NCI-H2029 treated with DMSO at 0.1 percent for 48 hours (cell line): ENCODE measurements around the gene MED14.
"Not testable (repeated sequence)": the region's sequence is repeated elsewhere in the genome, so short reads cannot be mapped to it uniquely, and the experiment has no call there.

Source experiments
- DNase-seq: peaks from one replicate; lab custom pipeline; 2025; lab: John Stamatoyannopoulos, UW

MED14 gene

DNA sequence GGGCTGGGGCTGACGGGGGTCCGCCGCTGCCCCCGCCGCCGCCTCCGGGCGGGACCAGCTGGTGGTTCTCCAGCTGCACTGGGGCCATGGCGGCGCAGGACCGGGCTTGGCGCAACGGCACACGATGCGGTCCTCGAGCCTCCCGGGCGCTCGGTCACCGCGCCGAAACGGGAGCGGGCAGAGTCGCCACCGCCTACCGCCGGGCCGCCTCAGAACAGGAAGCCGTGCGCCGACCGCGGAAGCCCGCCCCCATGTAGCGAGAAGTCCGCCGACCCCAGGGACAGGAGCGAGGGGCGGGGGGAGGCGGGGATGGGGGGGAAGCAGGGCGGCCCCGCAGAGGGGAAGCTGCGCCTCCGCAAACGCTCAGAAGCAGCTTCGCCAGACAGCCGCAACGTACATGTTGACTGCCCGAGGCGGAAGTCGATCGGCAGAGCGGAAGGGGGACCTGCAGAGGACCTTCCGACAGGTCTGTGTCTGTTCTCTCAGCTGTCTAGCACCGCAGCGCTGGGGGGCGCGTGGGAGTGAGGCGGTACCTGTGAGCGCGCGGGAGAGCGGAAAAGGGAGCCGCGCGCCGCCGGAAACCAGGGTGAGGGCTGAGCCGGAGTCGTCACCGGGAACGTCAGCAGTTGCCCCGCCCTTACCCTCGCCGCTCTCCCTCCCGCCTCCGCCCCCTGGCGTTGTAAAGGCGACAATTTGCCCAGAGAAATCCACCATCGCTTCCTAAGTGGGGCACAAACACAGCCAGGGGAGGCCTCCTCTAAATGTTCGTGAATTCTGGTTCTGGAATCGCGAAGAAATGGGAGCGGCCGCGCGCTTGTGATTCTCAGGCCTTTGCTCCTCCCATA is at the start of gene MED14:
Gene MED14, minus strand, starts transcription at position 218 of the 845 bp plus-strand sequence. Its CDS starts 130 bp downstream, at position 88.
- DNase-seq = peak; percentile 33

DNA sequence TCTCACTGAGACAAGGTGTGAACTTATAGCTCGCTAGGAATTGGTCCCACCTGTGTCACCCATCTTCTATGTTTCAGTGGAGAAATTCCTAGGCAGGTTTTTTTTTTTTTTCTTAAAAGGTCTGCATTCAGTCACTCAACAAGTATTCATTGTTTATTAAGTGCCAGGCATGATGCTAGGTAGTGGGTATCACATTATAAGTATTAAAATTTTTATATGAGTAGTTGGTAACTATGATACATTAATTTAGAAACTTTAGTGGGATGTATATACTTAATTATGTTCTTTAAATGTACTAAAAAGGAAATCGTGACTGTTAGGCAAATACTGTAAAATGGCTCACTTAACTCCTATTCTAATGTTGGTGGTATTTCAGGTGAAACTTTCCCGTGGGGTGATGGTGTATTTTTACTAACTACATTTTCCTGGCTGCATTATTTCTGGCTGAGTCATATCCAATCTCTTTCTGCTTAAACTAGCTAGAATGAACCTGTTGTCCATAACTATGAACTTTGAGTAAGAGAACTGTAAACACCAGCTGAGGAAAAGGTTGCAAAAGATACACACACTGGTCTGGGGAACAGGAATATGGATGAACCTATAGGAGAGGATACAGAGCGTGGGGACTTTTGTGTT is 49.3 kb upstream of the MED14 start:
- DNase-seq = no peak

DNA sequence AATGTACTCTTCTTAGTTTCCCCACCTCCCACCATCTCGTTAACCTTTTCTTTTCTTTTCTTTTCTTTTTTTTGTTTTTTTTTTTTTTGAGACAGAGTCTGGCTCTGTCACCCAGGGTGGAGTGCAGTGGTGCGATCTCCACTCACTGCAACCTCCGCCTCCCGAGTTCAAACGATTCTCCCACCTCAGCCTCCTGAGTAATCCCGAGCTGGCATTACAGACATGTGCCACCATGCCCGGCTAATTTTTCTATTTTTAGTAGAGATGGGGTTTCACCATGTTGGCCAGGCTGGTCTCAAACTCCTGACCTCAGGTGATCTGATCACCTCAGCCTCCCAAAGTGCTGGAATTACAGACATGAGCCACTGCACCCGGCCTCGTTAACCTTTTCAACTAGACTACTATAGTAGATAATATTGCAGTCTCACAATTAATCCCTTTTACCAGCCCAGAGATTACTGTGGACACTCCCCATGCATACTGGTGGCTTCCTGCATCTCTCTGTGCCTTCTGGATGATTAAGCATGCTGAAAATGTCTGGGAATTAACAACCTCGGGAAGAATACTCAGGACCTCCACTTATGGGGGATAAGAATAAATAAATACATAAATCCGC is 47.4 kb upstream of the MED14 start:
- DNase-seq = not testable (repeated sequence)

DNA sequence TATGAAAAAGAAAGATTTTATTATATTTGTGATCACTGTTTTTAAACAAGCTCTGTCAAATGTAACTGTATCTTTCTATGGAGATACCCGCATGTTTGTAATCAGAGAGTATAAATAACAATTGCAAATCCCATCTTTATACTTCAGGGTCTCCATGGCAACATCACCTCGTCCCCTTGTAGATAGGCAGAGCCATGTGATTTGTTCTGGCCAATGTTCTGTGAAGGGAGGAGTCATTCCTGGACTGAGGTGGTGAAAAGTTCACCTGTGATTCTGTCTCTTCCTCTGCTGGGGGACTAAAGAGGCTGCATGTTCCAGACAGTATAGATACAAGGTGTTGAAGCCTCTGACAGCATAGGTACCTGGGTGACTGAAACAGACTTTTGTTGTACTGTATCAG is 45.6 kb upstream of the MED14 start:
- DNase-seq = no peak

DNA sequence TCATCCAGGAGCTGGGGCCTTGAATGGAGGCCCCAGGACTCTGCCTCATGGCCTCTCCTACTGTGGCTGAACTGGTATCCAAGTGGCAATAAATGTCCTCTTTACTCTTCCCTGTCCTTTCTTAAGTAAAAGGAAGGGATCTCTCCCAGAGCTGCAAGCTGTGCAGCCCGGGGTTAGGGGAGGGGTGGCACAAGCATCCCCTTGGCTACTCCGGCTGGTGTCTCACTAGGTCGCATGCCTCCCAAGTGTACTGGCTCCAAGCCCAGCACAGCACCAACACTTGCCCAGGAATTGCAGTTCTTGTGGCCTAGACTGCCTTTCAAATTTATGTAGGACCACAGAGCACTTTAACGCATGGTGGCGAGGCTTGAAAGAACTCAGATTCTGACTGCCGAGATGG is 44.7 kb upstream of the MED14 start:
- no peak for DNase-seq

DNA sequence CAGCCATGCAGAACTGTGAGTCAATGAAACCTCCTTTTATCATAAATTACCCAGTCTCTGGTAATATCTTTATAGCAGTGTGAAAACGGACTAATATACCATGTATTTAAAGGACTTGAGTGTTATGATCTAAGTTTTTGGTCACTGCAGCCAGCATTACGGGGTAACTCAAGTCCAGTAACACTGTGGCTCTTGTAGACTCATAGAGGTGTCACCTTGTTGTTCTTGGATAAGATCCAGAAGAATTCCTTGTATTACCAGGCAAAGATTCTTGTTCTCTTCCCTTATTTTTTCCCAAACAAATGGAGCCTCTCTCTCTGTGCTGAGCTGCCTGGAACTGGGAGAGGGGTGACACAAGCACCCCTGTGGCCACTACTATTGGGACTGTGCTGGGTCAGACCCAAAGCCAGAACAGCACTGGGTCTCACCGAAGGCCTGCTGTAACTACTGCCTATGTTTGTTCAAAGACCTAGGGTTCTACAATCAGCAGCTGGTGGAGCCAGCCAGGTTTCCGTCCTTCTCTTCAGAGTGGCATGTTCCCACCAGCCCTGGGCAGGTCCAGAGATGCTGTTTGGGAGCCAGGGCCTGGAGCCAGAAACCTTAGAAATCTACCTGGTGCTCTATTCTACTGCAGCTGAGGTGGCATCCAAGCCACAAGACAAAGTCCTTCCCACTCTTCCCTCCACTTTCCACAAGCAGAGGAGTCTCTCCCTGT is 43.7 kb upstream of the MED14 start:
- no peak for DNase-seq

DNA sequence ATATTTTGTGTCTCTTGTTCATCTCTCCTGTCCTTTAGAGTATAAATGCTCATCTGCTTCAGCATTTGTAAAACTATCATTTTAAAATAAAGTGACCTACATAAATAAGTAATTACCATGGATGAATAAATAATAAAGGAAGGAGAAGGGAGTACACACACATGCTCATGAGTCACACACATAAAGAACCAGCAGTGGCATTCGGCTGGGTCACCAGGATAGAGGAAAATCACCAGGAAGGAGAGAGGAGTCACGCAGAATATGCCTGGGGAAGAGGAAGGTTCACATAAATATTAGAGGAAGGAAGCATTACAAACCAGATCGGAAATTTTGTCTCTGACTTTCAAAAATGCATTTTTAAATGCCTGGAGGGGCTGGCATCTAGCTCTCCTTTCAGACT is 38.5 kb upstream of the MED14 start:
- no peak for DNase-seq

DNA sequence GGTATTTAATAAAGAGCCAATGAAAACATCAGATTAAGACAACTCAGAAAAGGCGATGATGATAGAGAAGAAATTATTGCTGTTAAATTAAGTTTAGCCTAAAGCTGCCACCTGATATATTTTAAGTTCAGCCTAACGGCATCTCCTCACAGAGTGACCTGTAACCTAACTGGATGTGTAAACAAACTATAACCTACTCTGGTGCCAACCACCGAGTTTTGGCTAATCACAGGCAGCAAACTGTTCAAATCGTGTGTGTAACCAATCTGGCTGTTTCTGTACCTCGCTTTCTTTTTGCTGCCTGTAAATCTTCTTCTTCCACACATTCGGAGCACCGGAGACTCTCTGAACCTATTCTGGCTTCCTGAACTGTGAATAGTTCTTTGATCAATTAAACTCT is 37.8 kb upstream of the MED14 start:
- DNase-seq = no peak

DNA sequence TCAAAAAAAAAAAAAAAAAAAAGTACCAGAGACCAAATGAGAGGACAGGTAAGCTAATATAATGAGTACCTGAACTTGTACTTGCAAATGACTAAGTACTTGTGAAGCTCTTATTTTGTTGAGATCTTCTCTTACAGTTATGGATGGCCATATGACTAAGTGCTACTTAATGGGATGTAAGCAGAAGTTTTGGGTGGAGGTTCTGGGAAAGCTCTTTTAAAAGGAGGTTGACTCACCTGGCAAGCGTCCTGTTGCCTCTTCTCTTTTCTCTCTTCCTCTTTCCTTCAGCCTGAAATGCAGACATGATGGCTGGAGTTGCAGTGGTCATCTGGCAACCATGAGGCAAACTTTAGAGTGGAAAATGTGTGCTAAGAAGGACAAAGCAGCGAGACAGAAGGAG is 36.9 kb upstream of the MED14 start:
- DNase-seq = no peak

DNA sequence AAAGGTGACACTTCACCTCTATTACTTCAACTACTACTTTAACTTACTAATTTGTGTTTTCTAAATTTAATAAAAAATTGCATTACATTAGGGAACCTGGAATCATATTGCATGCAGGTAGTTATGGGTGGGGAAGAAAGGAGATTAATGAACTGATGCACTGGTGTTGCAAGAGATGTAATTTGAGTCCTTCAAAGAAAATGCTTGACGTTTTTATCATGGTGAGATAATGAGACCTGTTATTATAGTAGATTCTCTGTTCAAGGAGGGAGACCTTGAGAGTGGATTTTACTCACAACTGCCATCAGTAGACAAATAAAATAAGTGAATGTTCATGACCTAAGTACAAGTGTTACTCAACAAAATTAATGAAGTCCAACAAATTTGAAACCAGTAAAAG is 26.4 kb upstream of the MED14 start:
- no peak for DNase-seq

DNA sequence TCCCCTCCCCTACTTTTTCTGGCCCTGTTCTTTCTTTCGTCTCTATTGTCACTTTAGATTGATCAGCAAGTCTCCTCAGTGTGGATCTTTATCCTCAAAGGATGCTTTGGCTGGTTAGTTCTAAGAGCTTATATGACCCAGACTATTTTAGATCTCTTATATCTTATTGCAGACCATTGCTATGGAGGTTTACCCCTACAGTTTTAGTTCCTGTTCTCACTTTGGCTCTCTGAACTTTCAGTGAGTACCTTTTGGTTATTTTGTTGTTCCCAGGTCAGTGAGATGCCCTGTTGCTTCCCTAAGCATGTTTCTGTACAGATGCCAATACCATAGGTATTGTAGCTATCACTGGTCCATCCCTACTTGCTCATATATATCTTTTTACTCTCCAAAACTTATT is 24.0 kb upstream of the MED14 start:
- no peak for DNase-seq

DNA sequence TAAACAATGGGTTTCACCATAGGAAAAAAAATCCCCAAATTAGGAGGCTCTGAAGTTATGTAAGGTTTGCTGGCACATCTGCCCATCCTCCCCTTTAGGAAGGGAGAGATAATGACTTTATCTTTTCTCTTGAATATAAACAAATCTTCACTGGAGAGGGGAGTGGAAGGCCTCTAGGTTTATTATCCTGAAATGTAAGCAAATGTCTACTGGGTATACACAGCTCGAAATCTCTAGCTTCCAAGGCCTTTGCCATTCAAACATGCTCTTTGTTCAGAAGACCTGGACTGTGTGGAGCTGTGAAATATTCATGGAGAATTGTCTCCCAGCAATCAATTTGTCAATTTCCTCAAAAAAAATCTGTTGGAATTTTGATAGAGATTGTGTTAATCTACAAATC is 21.7 kb upstream of the MED14 start:
- no peak for DNase-seq

DNA sequence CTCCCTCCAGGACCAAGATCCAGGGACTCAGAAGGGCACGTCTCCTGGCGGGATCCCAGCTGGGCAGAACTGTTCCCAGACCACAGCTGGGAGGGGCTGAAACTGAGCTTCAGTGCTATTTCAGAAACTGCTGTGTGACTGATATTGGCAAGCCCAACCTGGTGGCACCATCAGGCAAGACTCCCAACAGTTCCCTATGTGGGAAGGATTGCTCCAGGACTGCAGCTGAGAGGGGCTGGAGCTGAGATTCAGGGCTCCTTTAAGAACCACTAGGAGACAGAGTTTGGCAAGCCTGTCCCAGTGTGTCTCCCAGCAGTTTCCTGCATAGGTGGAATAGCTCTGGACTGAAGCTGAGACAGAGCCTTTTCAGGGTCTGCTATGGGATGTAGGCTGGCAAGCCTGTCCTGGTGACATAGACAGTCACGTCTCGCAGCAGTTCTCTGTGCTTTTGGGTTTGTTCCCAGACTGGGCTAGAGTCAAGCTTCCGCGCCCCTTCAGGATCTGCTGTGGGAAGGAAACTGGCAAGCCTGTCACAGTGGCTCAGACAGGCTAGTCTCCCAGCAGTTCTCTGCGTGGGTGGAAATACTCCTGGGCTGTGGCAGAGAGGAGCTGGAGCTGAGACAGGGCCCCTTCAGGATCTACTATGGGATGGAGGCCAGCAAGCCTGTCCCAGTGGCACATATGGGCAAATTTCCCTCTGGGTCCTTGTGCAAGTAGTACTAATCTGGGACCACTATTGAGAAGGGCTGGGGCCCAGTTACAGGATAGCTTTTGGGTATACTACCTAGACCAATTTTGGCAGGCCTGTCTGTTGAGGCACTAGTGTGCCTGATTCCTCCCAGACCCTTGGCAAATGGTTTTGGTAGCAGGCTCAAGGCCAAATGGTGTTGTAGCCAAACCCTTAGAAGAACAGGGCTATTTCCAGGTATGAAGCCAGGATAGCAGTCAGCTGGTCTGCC is 20.2 kb upstream of the MED14 start:
- DNase-seq = no peak

DNA sequence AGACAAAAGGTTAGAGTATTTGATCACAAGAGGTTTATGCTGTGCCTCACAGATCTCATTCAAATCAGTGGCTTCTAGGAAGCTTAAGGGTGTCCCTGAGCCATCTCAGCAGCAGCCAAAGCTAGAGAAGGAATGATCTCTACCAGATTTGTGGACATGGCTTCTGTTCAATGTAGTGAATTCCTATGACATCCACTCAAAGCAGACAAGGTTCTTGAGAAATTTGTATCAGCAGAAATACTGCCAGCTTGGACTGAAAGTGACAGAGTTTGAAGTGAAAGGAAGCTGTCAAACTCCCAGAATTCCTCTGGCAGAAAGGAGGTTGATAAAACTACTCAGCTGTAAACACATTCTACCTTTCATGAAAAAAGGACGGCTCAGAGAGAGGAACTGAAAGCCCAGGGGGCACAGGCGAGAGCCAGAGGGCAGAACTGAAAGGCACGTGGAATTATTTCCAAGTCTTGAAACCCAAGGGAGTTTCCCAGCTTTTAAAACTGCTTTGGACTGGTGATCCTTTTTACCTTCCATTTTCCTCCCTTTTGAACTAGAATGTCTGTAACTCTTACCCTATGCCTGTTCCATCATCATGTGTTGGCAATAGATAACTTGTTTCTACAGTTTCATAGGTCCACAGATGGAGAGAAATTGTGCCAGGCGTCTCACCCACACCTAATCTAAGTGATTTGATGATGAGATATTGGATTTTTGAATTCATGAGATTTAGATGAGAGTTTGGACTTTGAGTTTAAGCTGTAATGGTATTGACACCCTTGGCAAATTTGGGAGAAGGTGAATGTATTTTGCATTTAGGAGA is 14.5 kb upstream of the MED14 start:
- no peak for DNase-seq

DNA sequence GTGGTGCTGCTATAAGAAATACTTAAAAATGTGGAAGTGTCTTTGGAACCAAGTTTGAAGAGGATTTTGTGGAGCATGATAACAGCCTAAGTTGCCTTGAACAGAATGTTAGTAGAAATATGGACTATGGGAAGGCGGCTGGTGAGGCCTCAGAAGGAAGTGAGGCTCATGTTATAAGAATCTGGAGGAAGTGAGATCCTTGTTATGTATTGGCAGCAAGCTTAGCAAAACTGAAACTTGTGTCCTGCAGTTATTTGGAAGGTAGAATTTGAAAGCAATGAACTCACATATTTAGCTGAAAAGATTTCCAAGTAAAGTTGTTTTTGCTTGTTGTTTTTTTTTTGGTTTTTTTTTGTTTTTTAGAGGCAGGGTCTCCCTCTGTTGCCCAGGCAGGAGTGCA is 13.6 kb upstream of the MED14 start:
- no peak for DNase-seq

DNA sequence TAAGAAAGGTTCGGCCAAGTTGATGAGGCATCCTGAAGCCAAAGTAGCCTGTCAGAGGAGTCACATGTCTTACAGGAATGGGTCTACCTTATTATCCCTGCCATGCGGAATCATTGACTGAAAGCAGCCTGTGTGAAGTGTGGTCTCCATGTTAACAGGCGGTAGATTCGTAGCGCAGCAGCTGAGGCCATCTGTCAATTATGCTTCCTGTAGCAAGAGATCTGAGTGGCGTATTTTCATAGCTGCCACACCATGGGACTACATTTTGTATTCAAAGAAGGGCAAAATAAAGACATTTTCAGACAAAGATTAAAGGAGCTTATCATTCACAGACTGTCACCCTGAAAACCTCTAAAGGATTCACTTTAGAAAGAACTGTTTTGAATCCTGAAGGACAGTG is 11.2 kb upstream of the MED14 start:
- DNase-seq = no peak

DNA sequence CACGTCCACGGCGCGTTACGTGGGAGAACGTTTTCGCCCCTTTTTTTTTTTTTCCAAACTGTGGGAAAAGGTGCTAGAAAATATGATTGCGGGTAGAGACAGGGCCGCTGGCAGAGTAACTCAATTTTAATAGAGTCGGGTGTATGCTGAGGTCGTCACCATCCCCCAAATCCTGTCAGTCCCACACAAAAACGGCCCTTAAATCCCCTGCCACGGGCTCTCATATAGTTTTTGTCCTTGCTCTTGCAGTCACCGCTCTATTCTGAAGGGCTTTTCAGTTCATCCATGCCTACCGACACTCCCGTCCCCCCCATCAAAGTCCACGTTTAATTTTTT is 796 bp upstream of the MED14 start:
- no peak for DNase-seq

DNA sequence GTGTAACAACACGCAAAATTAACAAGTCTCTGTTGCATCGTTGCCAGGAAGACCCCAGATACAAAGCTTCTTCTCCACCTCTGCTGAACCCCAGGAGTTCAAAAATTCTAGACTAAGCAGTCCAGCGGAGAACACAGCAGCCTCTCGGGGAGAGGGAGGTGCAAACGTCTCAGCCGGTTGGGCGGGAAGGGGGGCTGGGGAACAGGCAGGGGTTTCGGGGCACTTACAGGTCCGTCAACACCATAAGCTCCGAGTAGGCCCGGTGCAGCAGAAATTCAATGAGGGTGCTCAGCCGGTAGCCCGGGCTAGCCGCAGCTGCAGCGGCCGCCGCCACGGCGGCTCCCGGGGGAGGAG is 394 bp downstream of the MED14 start:
- no peak for DNase-seq

DNA sequence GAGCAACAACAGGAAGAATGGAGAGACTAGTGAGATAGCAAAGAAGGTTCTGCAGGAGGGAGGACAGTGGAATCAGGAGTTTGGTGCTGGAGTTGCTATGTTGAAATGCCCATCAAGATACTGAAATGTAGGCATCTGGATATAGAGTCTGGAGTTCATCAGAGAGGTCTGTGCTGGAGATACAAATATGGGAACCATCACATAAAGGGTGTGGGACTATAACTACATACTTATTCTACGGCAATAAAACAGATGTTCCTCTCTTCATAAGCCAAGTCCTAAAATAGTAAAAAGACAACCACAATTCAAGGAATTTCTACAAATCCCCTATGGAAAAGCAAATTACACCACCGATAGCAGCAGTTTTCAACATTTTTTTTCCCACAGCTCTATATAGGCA is 1.6 kb downstream of the MED14 start:
- DNase-seq = no peak

DNA sequence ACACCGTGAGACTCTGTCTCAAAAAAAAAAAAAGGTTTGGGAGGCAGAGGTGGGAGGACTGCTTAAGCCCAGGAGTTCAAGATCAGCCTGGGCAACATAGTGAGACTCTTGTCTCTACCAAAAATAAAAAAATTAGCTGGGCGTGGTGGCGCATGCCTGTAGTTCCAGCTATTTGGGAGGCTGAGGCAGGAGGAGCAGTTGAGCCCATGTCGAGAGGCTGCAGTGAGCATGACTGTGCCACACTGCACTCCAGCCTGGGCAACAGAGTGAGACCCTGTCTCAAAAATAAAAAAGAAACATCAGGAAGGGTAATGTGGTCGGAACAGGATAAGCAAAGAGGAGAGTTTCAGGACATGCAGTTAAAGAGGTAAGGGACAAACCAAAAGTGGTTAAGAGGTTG is 2.8 kb downstream of the MED14 start:
- not testable (repeated sequence) for DNase-seq
